ENCODE data around the gene BRD2. TPM values are rescaled to one million over a fixed set of nuclear protein-coding genes. Genes with fewer than 3 reads are reported as not detected.

The BRD2 gene
- total RNA-seq, 1 donor from 2014 or later, result 186 TPM

GRCh38 chr6:32967151-32968091 is 973 bp upstream of the BRD2 start:
- Mint-ChIP-seq H3K27me3 (ENCODE audit: unreplicated experiment) (peaks cover 11% of the 10 kb centered on the region), H3K4me3 (ENCODE audit: unreplicated experiment) (peak overlapping the region; percentile 92), H3K27ac (ENCODE audit: unreplicated experiment) (peak overlapping the region; percentile 81), H3K9me3 (ENCODE audit: unreplicated experiment) (no peaks in the 10 kb centered on the region), H3K4me1 (ENCODE audit: unreplicated experiment) (peaks cover 49% of the 10 kb centered on the region), H3K36me3 (ENCODE audit: low read depth, unreplicated experiment) (peaks cover 13% of the 10 kb centered on the region)
- peak; percentile 25 for DNase-seq (ENCODE audit: low spot score)
- TF ChIP-seq, protein P1, sequence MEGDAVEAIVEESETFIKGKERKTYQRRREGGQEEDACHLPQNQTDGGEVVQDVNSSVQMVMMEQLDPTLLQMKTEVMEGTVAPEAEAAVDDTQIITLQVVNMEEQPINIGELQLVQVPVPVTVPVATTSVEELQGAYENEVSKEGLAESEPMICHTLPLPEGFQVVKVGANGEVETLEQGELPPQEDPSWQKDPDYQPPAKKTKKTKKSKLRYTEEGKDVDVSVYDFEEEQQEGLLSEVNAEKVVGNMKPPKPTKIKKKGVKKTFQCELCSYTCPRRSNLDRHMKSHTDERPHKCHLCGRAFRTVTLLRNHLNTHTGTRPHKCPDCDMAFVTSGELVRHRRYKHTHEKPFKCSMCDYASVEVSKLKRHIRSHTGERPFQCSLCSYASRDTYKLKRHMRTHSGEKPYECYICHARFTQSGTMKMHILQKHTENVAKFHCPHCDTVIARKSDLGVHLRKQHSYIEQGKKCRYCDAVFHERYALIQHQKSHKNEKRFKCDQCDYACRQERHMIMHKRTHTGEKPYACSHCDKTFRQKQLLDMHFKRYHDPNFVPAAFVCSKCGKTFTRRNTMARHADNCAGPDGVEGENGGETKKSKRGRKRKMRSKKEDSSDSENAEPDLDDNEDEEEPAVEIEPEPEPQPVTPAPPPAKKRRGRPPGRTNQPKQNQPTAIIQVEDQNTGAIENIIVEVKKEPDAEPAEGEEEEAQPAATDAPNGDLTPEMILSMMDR (IDR thresholded peaks at IDR 0.05; ENCODE audit: unreplicated experiment), result no peak

DNA sequence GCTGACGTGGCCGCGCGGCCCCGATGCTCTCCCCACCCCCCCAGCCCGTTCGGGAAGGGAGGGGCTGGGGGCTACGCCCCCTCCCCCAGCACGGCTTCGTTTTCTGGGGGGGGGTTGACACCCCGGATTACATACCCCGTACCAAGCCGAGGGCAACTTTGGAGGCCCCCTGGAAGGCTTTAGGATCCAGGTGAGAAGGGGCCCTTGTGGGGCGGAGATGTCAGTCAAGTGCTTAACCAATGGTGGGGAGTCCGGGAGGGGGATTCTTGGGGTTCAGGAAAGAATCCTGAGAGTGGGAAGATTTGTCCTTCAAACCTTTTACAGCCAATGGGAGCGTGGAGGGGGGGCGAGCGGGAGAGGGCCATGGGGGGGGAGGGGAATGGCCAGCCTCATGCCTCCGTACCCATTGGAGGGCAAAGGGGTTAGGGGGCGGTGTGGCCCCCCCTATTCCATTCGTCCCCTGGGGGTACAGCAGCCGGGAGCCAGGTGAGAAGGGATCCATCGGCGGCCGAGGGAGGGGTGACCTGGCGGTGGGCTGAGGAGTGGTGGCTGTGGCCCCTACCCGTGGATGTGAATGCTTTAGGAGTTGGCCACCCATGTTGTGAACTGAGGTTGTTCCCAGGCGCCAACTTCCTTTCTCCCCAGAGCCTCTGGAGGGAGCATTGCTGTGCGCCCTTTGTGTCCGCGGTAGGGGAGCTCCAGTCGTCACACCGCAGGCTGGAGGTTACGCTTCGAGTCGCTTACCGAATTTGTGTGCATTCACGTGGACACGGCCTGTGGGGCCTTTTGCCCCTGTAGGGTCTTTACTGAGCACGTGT is 682 bp downstream of the BRD2 start:
- H3K4me1 Mint-ChIP-seq (ENCODE audit: unreplicated experiment), result peaks cover 54% of the 10 kb centered on the region
- peaks cover 18% of the 10 kb centered on the region for H3K27me3 Mint-ChIP-seq (ENCODE audit: unreplicated experiment)
- H3K4me3 Mint-ChIP-seq (ENCODE audit: unreplicated experiment), result peak overlapping the region; percentile 97
- TF ChIP-seq, protein P1 (IDR thresholded peaks at IDR 0.05; ENCODE audit: unreplicated experiment), result no peak
- peak overlapping the region; percentile 100 for H3K27ac Mint-ChIP-seq (ENCODE audit: unreplicated experiment)
- peaks cover 29% of the 10 kb centered on the region for H3K36me3 Mint-ChIP-seq (ENCODE audit: low read depth, unreplicated experiment)
- no peaks in the 10 kb centered on the region for H3K9me3 Mint-ChIP-seq (ENCODE audit: unreplicated experiment)
- peak; percentile 53 for DNase-seq (ENCODE audit: low spot score)

DNA sequence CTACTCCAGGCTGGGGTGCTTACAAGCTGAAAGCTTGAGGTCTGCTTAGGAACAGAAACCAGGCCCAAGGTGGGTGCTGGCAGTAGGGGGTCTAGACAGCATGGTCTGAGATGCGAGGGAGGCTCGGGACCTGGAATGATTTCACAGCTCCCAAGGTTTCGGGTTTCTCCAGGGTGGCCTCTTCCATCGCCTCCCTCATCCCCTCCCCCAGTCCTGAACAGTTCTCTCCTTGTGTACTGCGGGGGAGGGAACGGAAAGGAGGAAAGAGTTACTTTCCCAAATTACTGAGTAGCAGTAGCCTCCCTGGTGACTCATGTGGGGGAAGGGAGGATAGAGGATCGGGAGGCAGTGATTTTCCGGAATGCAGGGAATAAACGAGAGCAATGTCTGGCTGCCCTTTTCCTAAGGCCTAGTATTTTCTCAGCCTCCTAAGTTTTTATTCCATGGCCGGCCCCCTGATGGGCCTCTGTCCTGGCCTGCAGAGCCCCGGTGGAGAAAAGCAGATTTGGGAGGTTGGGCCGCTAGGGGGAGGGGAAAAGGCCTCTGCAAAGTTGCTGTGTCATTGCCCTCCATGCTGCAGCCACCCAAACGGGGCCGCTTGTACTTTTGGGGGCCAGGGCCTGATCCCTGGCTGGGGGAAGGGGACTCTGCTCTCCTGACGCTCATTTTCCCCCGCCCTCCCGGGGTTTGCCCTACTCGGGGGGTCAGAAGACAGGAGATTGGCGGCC is 1.5 kb downstream of the BRD2 start:
- H3K4me3 Mint-ChIP-seq (ENCODE audit: unreplicated experiment), result peak overlapping the region; percentile 97
- H3K27ac Mint-ChIP-seq (ENCODE audit: unreplicated experiment), result peak overlapping the region; percentile 100
- peaks cover 18% of the 10 kb centered on the region for H3K27me3 Mint-ChIP-seq (ENCODE audit: unreplicated experiment)
- TF ChIP-seq, protein P1 (IDR thresholded peaks at IDR 0.05; ENCODE audit: unreplicated experiment), result no peak
- peaks cover 55% of the 10 kb centered on the region for H3K4me1 Mint-ChIP-seq (ENCODE audit: unreplicated experiment)
- no peaks in the 10 kb centered on the region for H3K9me3 Mint-ChIP-seq (ENCODE audit: unreplicated experiment)
- peak; percentile 75 for DNase-seq (ENCODE audit: low spot score)
- peaks cover 37% of the 10 kb centered on the region for H3K36me3 Mint-ChIP-seq (ENCODE audit: low read depth, unreplicated experiment)

DNA sequence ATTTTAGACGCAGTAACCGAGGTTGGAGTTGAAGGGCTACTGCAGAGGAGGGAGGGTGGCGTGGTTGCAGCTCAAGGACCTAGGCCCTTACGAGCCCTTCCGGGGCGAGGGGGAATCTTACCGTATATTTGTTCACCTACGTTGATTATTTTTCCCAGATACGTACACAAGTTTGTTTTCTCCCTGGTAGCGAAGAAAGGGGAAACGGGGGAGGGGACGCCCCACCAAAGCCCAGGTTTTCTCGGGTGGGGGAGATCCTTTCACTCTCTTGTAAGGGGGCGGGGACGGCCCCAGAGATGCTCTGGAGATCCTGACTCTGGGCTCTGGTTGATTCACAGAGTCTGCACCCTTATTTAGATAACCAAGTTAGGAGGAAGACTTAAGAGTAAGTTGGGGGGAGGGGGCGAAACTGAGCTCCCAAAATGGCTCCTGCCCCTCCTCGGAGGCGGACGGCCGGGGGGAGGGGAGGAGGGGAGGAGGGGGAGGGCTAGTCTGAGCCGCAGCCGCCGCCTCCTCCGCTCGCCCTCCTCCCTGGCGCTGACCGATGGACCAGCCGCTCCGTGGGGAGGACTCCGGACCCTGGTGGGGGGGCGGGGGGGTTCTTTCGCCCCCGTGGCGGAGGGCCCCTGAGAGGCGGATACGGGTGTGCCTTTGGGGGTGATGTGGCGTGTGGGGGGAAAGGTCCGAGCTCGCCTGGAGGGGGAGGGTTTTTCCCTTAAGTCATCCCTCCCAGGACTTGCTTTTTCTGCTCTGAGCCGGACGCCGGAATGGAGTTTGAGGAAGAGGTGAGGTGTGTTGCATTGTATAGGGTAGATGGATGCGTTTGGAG is 2.2 kb downstream of the BRD2 start:
- DNase-seq (ENCODE audit: low spot score), result peak; percentile 84
- Mint-ChIP-seq H3K36me3 (ENCODE audit: low read depth, unreplicated experiment) (peaks cover 45% of the 10 kb centered on the region), H3K27me3 (ENCODE audit: unreplicated experiment) (peaks cover 18% of the 10 kb centered on the region), H3K27ac (ENCODE audit: unreplicated experiment) (peak overlapping the region; percentile 100), H3K9me3 (ENCODE audit: unreplicated experiment) (no peaks in the 10 kb centered on the region), H3K4me1 (ENCODE audit: unreplicated experiment) (peaks cover 55% of the 10 kb centered on the region), H3K4me3 (ENCODE audit: unreplicated experiment) (peak overlapping the region; percentile 100)
- TF ChIP-seq, protein P1 (IDR thresholded peaks at IDR 0.05; ENCODE audit: unreplicated experiment), result no peak

Data from endothelial cell (in vitro differentiated cells).